Stimulated activated CD4-positive, alpha-beta T cell treated with anti-CD3 and anti-CD28 coated beads, Interleukin-1b, Interleukin-23, amount 100 ng/mL, for 4 hours (primary cell): ENCODE results near the gene BET1L.
"Not testable (repeated sequence)": the region's sequence is repeated elsewhere in the genome, so short reads cannot be mapped to it uniquely, and the experiment has no call there.

Experiments
- DNase-seq, 2 donors: peaks; one replicate each; pipeline ENCODE4 v3.0.0-alpha.2; 2020; ENCODE audit warnings: low read depth in 2 of 2

Gene BET1L

GRCh38 chr11:196786-197731 is 10.1 kb downstream of the BET1L start:
- DNase-seq, result no peak

- DNase-seq, result not testable (repeated sequence)
Observed at GRCh38 chr11:193481-193880, 13.7 kb downstream of the BET1L start.

GRCh38 chr11:192674-193128 is 14.5 kb downstream of the BET1L start, which contains the start of gene SCGB1C1:
SCGB1C1 (plus strand) TSS chr11:193078; CDS start chr11:193100, 22 bp downstream.
- DNase-seq, result not testable (repeated sequence)

GRCh38 chr11:191490-192478 is 15.4 kb downstream of the BET1L start:
- DNase-seq, result peak; percentile 36 to 54

- DNase-seq, result not testable (repeated sequence)
Observed at GRCh38 chr11:190546-190945, 16.7 kb downstream of the BET1L start.

GRCh38 chr11:189843-190311 is 17.3 kb downstream of the BET1L start:
- DNase-seq, result not testable (repeated sequence)

GRCh38 chr11:189200-189783 is 17.9 kb downstream of the BET1L start:
- DNase-seq, result not testable (repeated sequence)

GRCh38 chr11:180242-180641 is 27.0 kb downstream of the BET1L start:
- not testable (repeated sequence) for DNase-seq
